H9 (cell line): Measurements from ENCODE around the gene SLC46A2. TPM values are rescaled to one million over a fixed set of nuclear protein-coding genes. Genes with fewer than 3 reads are reported as not detected.

Experiments
- DNase-seq: peaks from one replicate; pipeline ENCODE4 v3.0.0-alpha.2; 2017
- H2AFZ ChIP-seq: one replicate; pipeline ENCODE4 v1.6.1; 2013; ENCODE audit warnings: mild to moderate bottlenecking, low read length, control low read depth, moderate library complexity
- H2AK5ac ChIP-seq: 2 replicates; pipeline ENCODE4 v1.6.1; 2013; ENCODE audit warnings: low read length, control low read depth, mixed read lengths; ENCODE audit not compliant: insufficient read length
- H2BK120ac ChIP-seq: one replicate; pipeline ENCODE4 v1.6.1; 2013; ENCODE audit warnings: low read depth, mild to moderate bottlenecking, low read length, control low read depth, inconsistent platforms; ENCODE audit not compliant: poor library complexity, severe bottlenecking
- H2BK12ac ChIP-seq: 2 replicates; pipeline ENCODE4 v1.6.1; 2013; ENCODE audit warnings: low read length, control low read depth, mixed read lengths, low read depth; ENCODE audit not compliant: insufficient read length
- H2BK15ac ChIP-seq: 2 replicates; pipeline ENCODE4 v1.6.1; 2013; ENCODE audit warnings: low read depth, low read length, control low read depth
- H2BK20ac ChIP-seq: one replicate; pipeline ENCODE4 v1.6.1; 2013; ENCODE audit warnings: low read depth, mild to moderate bottlenecking, low read length, control low read depth, inconsistent platforms; ENCODE audit not compliant: poor library complexity, severe bottlenecking
- H2BK5ac ChIP-seq: 2 replicates; pipeline ENCODE4 v1.6.1; 2013; ENCODE audit warnings: low read length, control low read depth, mixed read lengths; ENCODE audit not compliant: insufficient read length
- H3K14ac ChIP-seq: 2 replicates; pipeline ENCODE4 v1.6.1; 2013; ENCODE audit warnings: low read length, control low read depth; ENCODE audit not compliant: insufficient read depth
- H3K18ac ChIP-seq: 2 replicates; pipeline ENCODE4 v1.6.1; 2013; ENCODE audit warnings: low read depth, mild to moderate bottlenecking, mixed read lengths, low read length, control low read depth; ENCODE audit not compliant: insufficient read length
- H3K23ac ChIP-seq: 2 replicates; pipeline ENCODE4 v1.6.1; 2013; ENCODE audit warnings: low read length, control low read depth, mixed read lengths, low read depth; ENCODE audit not compliant: insufficient read length
- H3K23me2 ChIP-seq: 2 replicates; pipeline ENCODE4 v1.6.1; 2013; ENCODE audit warnings: low read depth, mild to moderate bottlenecking, mixed read lengths, low read length, control low read depth; ENCODE audit not compliant: insufficient read length, poor library complexity, severe bottlenecking
- H3K27ac ChIP-seq: 2 replicates; pipeline ENCODE4 v1.5.1; 2013; ENCODE audit warnings: low read length, control low read depth, mixed read lengths, low read depth; ENCODE audit not compliant: insufficient read length
- H3K27me3 ChIP-seq: 2 replicates; pipeline ENCODE4 v1.6.1; 2013; ENCODE audit warnings: low read length, control low read depth, inconsistent platforms; ENCODE audit not compliant: insufficient read depth
- H3K4ac ChIP-seq: 2 replicates; pipeline ENCODE4 v1.6.1; 2013; ENCODE audit warnings: low read depth, mild to moderate bottlenecking, control low read depth, inconsistent platforms, low read length, moderate library complexity
- H3K4me1 ChIP-seq: 2 replicates; pipeline ENCODE4 v1.6.1; 2013; ENCODE audit warnings: low read length, control low read depth, inconsistent platforms; ENCODE audit not compliant: insufficient read depth
- H3K4me2 ChIP-seq: 2 replicates; pipeline ENCODE4 v1.6.1; 2013; ENCODE audit warnings: low read length, control low read depth, mixed read lengths; ENCODE audit not compliant: insufficient read length, insufficient read depth
- H3K56ac ChIP-seq: 2 replicates; pipeline ENCODE4 v1.6.1; 2013; ENCODE audit warnings: low read depth, mild to moderate bottlenecking, mixed read lengths, low read length, control low read depth; ENCODE audit not compliant: insufficient read length
- H3K79me1 ChIP-seq: 2 replicates; pipeline ENCODE4 v1.6.1; 2013; ENCODE audit warnings: low read depth, mild to moderate bottlenecking, moderate library complexity, low read length, control low read depth, inconsistent platforms; ENCODE audit not compliant: insufficient read depth, poor library complexity, severe bottlenecking
- H3K79me2 ChIP-seq: 2 replicates; pipeline ENCODE4 v1.6.1; 2013; ENCODE audit warnings: low read length, control low read depth, inconsistent platforms; ENCODE audit not compliant: insufficient read depth
- H3K9ac ChIP-seq: 2 replicates; pipeline ENCODE4 v1.6.1; 2013; ENCODE audit warnings: low read length, control low read depth, mixed read lengths; ENCODE audit not compliant: insufficient read length; ENCODE audit errors: extremely low read depth
- H3K9me3 ChIP-seq: one replicate; pipeline ENCODE4 v1.6.1; 2013; ENCODE audit warnings: low read depth, low read length, inconsistent platforms; ENCODE audit not compliant: control insufficient read depth
- H3T11ph ChIP-seq: one replicate; pipeline ENCODE4 v1.6.1; 2013; ENCODE audit warnings: mild to moderate bottlenecking, low read length, control low read depth, inconsistent platforms
- H4K20me1 ChIP-seq: one replicate; pipeline ENCODE4 v1.6.1; 2013; ENCODE audit not compliant: control insufficient read depth, insufficient read length, insufficient read depth
- H4K5ac ChIP-seq: 2 replicates; pipeline ENCODE4 v1.6.1; 2013; ENCODE audit warnings: low read depth, mild to moderate bottlenecking, mixed read lengths, low read length, control low read depth; ENCODE audit not compliant: insufficient read length
- H4K8ac ChIP-seq: replicated peaks from 2 replicates; pipeline ENCODE4 v1.6.1; 2013; ENCODE audit warnings: low read length, control low read depth, mixed read lengths, low read depth; ENCODE audit not compliant: insufficient read length
- H4K91ac ChIP-seq: 2 replicates; pipeline ENCODE4 v1.6.1; 2013; ENCODE audit warnings: low read depth, mild to moderate bottlenecking, moderate library complexity, mixed read lengths, low read length, control low read depth; ENCODE audit not compliant: insufficient read length
- H3K27ac Mint-ChIP-seq, 3 experiments: 2 replicates in 2 of 3; 3 replicates in 1 of 3; pipeline ENCODE4 v1.8.0; 2020 to 2021; ENCODE audit warnings: mixed read lengths in 3 of 3, mild to moderate bottlenecking in 1 of 3, moderate library complexity in 1 of 3
- H3K27me3 Mint-ChIP-seq: 2 replicates; pipeline ENCODE4 v1.8.0; 2021; ENCODE audit warnings: low read depth, mild to moderate bottlenecking, moderate library complexity, mixed read lengths
- H3K36me3 Mint-ChIP-seq, 3 experiments: 2 replicates in 2 of 3; 3 replicates in 1 of 3; pipeline ENCODE4 v1.8.0; 2020 to 2021; ENCODE audit warnings: low read depth in 3 of 3, mixed read lengths in 3 of 3; ENCODE audit not compliant: insufficient read depth in 1 of 3
- H3K4me1 Mint-ChIP-seq, 2 experiments: 2 replicates each; pipeline ENCODE4 v1.8.0; 2020; ENCODE audit warnings: mixed read lengths in 2 of 2
- H3K4me3 Mint-ChIP-seq, 2 experiments: 2 replicates in 1 of 2; 3 replicates in 1 of 2; pipeline ENCODE4 v1.8.0; 2020 to 2021; ENCODE audit warnings: mild to moderate bottlenecking in 2 of 2, mixed read lengths in 2 of 2, moderate library complexity in 1 of 2
- H3K9me3 Mint-ChIP-seq, 2 experiments: 2 replicates in 1 of 2; 3 replicates in 1 of 2; pipeline ENCODE4 v1.8.0; 2020; ENCODE audit warnings: mild to moderate bottlenecking in 2 of 2, mixed read lengths in 2 of 2, moderate library complexity in 1 of 2
- CTCF ChIP-seq: fragments of 200-600 bp; sonication (generic); conservative IDR thresholded peaks from 3 replicates; pipeline ENCODE4 v1.8.0; 2021; ENCODE audit warnings: antibody characterized with exemption, mild to moderate bottlenecking
- WGBS: extraction: QIAGEN DNeasy Blood & Tissue Kit; methylation state at CpG from one replicate; pipeline ENCODE4 v1.1.7; 2013; ENCODE audit warnings: missing lambda C conversion rate, low lambda C conversion rate, mixed read lengths; ENCODE audit not compliant: insufficient read length; ENCODE audit errors: extremely low coverage; 5-methylcytosine and 5-hydroxymethylcytosine counted together
- total RNA-seq: library from RNA; stranded (reverse); gene quantifications from 2 replicates; pipeline ENCODE4 v1.2.1, GENCODE V29; 2021

SLC46A2 gene
- total RNA-seq, 1 experiment from 2014 or later, result not detected

- Mint-ChIP-seq H3K9me3 (peaks cover 0 to 5% of the 10 kb centered on the region in 2 experiments; a peak in 3 of 5 replicates), H3K36me3 (peaks cover 8 to 28% (median 13%) of the 10 kb centered on the region in 3 experiments), H3K27me3 (no peaks in the 10 kb centered on the region), H3K4me3 (no peak overlapping the region), H3K27ac (peak overlapping the region in 1 of 3 experiments; percentile 1; a peak in 1 of 7 replicates), H3K4me1 (peaks cover 3 to 12% of the 10 kb centered on the region in 2 experiments; a peak in 3 of 4 replicates)
- H2BK15ac ChIP-seq, result no peak overlapping the region
- H3K18ac ChIP-seq, result no peak overlapping the region
- H3K4ac ChIP-seq, result no peak overlapping the region
- no peak overlapping the region for H4K5ac ChIP-seq
- H2BK5ac ChIP-seq, result no peak overlapping the region
- no peak overlapping the region for H2AFZ ChIP-seq
- no peak overlapping the region for H3K56ac ChIP-seq
- no peaks in the 10 kb centered on the region for H3K9me3 ChIP-seq
- WGBS, result no CpG with 5 or more reads among the region's 4 CpGs
- no peaks in the 10 kb centered on the region for H3K27me3 ChIP-seq
- no peak overlapping the region for H2AK5ac ChIP-seq
- H3K79me2 ChIP-seq, result no peaks in the 10 kb centered on the region
- 0 out of 2 replicates have a peak, but pooled peaks cover 2% of the 10 kb centered on the region for H3K4me1 ChIP-seq
- H2BK120ac ChIP-seq, result no peak overlapping the region
- DNase-seq, result no peak
- no peak overlapping the region for H3K27ac ChIP-seq
- no peak overlapping the region for H4K91ac ChIP-seq
- no peak overlapping the region for H3K14ac ChIP-seq
- no peak overlapping the region for H3K9ac ChIP-seq
- H2BK12ac ChIP-seq, result no peak overlapping the region
- H3K79me1 ChIP-seq, result no peaks in the 10 kb centered on the region
- no peak overlapping the region for H2BK20ac ChIP-seq
- no peak overlapping the region for H3T11ph ChIP-seq
- no peak overlapping the region for H3K4me2 ChIP-seq
- TF ChIP-seq CTCF, result no peak
- H4K20me1 ChIP-seq, result no peaks in the 10 kb centered on the region
- no peaks in the 10 kb centered on the region for H3K23me2 ChIP-seq
- H4K8ac ChIP-seq, result no peak overlapping the region
- no peak overlapping the region for H3K23ac ChIP-seq
Observed at GRCh38 chr9:112863214-112863613, 27.5 kb downstream of the SLC46A2 start.
